Measurements from ENCODE around the gene SLC10A3.

Gene SLC10A3

DNA sequence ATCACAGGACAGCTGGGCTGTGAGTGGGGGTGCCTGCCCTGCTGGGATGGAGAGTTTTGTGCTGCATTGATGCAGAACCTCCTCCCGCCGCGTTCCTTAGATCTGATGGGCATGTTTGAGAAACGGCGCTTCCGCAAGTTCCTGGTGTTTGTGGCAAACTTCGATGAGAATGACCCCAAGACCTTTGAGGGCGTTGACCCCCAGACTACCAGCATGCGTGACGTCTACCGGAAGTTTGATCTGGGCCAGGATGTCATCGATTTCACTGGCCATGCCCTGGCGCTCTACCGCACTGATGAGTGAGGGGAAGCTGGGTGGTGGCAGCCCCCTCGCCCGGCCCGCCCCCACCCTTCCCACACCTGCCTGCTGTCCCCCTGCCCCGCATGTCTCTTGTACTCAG is 50.6 kb downstream of the SLC10A3 start:
- no peak for TF ChIP-seq CTCF (IDR thresholded peaks at IDR 0.05; ENCODE audit: low read length, missing control alignments)
- no peak for DNase-seq (ENCODE audit: low read depth)
- no peak overlapping the region for H3K4me3 ChIP-seq (replicated peaks; ENCODE audit: low read depth, low read length)

DNA sequence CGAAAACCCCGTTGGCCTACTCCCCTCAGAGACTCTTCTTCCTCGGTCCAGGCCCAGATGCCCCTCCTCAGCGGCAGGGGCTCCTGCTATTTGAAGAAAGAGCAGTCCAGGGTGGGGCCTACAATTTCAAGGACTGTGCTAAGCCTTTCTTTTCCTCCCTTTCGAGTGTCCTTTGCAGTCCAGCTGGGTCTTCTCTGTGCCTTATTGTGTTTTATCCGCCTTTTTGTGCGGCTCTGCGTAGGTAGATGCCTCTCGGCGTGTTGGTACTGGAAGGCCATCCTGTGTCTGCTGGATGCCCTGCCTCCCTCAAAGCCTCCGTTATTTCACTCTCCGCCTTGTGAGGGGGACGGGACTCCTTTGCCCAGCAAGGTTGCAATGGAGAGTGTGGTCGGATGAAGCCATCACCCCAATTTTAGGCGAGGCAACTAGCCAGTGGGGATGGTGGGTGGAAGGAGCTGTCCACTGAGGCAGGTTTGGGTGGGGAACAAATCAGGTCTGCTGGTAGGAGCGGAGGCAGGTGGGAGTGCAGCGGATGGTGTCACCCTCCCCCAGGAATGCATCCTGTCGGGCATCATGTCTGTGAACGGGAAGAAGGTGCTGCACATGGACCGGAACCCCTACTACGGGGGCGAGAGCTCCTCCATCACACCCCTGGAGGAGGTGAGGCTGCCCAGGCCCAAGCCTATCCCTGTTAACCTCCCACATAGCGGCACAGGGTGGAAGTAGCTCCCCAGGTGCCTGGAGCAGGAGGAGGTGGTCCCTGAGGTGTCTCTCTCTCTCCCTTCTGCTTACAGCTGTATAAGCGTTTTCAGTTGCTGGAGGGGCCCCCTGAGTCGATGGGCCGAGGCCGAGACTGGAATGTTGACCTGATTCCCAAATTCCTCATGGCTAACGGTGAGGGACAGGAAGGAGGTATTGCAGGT is 52.2 kb downstream of the SLC10A3 start:
- H3K4me3 ChIP-seq (replicated peaks; ENCODE audit: low read depth, low read length): peak overlapping the region; percentile 70
- TF ChIP-seq CTCF (IDR thresholded peaks at IDR 0.05; ENCODE audit: low read length, missing control alignments): no peak
- DNase-seq (ENCODE audit: low read depth): no peak
